CD4-positive, alpha-beta T cell treated with Interleukin-4 for 1 hour (primary cell): ENCODE data around the gene GRN.
A peak's percentile ranks its signal among the peaks of the same experiment; 100 is the strongest.

Source experiments
- DNase-seq, 2 donors: peaks; one replicate each; pipeline ENCODE4 v3.0.0-alpha.2; 2020 to 2022

GRN gene

GRCh38 chr17:44344939-44345453 is at the start of gene GRN:
Gene GRN, plus strand, starts transcription at chr17:44345302. Its CDS starts 3,863 bp downstream, at chr17:44349165.
- peak; percentile 89 to 90 for DNase-seq

- no peak for DNase-seq
These were observed 47.1 kb upstream of the GRN start for GRCh38 chr17:44297975-44298374.

GRCh38 chr17:44304651-44305050 is 40.5 kb upstream of the GRN start:
- DNase-seq: no peak

GRCh38 chr17:44307387-44308186 is 37.5 kb upstream of the GRN start:
- DNase-seq: no peak

GRCh38 chr17:44308320-44308818 is 36.7 kb upstream of the GRN start, which contains the start of gene RUNDC3A:
Gene RUNDC3A, plus strand, starts transcription at chr17:44308601. Its CDS starts 232 bp downstream, at chr17:44308833.
- DNase-seq: peak; percentile 86 to 89

- DNase-seq: no peak
These were observed 36.2 kb upstream of the GRN start for GRCh38 chr17:44308865-44309264.

DNA sequence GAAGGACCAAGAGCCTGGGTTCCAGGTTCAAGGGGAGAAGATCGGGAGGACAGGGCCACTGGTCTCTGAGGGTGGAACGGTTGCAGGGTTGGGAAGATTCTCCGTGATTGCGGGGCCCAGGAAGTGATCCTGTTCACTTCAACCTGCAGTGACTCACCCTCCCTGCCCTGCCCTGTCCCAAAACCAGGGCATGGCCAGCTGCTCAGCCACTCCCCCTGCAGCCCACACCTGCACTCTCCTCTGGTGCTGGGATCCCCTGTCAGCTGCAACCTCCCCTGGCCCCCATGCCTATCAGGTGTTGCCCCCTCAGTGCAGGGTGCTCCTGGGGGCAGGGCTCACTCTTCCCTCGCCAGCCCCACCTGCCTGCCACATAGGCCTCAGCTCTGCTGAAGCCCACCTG is 35.6 kb upstream of the GRN start:
- no peak for DNase-seq

GRCh38 chr17:44310188-44310587 is 34.9 kb upstream of the GRN start:
- DNase-seq: no peak

DNA sequence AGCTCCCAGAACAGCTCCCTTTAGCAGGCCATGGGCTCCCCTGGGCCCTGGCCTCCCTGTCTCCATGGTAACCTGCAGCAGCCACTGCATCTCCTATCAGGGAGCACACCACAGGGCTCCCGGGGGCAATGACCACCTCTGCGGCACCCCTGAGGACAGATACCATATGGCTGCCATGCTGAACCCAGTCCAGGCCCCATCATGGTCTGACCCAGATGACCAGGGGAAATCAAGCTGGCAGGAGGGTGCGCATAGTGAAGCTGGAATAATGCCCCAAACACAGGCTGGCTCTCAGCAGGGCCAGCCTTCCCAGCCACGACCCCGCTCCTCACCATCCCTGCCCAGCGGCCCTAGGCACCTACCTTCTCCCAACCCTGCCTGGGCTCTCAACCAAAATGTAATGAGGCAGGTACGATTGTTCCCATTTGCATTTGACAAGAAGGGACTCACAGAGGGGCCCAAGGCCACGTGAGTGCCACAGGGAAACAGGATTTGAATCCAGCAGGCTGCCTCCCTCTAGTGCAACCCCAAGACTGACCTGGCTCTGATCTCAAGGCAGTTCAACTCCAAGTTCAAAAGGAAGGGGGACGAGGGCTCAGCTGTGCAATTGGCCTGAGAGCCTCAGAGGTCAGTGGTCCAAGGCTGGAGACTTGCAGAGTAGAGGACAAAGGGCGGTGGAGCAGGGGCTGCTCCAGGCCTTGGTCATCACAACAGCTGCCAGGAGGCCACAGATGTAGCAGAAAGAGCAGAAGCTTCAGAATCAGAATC is 34.3 kb upstream of the GRN start:
- no peak for DNase-seq

DNA sequence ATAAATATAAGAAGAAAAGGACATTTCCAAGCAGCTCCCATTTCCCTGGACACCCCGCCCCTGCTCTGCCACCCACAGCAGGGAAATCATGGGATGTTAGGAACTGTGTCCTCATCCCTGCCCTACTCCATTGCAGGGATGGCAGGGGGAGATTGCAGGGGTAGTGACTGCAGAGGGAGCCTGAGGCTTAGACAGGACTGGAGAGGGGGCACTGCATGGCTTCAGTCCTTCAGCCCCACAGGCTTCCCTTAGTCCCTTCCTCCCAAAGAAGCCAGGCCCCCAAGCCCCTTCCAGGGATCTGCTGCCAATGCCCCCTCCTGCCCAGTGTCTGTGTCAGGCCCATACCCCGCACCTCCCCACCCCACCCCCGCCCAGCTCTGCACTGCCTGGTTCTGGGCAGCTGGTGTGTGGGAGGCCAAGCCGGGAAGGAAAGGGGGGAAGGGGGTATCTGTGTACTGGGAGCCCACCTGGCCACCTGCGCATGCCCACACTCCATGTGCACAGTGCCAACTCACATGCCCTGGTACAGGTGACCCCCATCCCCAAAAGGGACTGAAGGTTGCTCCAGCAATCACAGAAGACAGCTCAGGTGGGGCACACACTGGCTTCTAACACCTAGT is 33.4 kb upstream of the GRN start:
- no peak for DNase-seq

GRCh38 chr17:44312396-44313104 is 32.6 kb upstream of the GRN start:
- no peak for DNase-seq

DNA sequence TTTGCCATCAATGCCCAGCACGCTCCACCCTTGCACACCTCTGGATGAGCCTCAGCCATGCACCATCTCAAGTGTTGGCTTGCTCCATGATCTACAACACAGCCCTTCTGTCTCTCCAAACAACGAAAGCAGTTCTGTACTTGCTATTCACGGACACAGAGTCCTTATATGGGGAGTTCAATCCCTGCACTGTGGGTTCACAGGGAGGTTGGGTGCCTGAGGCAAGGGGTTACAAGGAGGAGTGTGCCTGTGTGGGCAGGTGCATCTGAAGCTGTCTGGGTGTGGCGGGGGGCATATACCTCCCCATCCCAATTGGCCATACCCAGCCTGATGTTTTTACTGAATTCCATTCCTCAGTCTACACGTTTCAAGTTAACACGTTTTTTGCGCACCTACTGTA is 31.1 kb upstream of the GRN start:
- no peak for DNase-seq

DNA sequence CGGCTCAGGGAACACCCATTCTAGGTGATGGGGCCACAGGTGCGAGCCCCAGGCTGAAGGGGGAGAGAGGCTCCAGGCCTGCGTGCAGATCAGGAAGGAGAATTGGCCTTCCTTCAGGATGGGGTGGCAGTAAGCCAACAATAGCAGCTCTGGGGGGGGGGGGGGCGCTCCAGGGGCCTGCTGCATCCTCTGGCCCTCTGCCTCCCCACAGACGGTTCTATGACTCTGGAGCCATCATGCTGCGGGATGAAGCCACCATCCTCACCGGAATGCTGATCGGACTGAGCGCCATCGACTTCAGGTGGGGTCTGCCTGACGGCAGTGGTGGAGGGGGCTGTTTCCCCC is 30.6 kb upstream of the GRN start:
- no peak for DNase-seq

GRCh38 chr17:44314869-44315661 is 30.0 kb upstream of the GRN start:
- DNase-seq: peak; percentile 23 to 31

- DNase-seq: no peak
These were observed 29.1 kb upstream of the GRN start for GRCh38 chr17:44315760-44316731.

DNA sequence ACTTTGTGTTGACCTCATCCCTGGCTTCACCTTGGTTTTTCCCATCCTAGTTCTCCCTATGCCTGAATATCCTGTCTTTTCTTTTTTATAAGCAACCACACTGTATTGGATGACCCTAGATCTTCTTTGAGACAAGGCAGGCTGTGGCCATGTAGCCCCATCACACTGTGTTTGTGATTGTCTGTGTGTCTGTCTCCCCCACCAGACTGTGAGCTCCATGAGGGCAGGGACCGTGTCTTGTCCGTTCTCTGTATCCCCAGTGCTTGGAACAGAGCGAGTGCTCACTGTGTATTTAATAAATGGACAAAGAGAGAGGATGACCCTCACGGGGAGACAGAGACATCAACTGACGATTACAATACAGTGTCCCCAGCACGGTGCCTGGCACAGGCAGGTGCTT is 27.6 kb upstream of the GRN start:
- DNase-seq: no peak

- no peak for DNase-seq
These were observed 26.8 kb upstream of the GRN start for GRCh38 chr17:44318077-44318892.

DNA sequence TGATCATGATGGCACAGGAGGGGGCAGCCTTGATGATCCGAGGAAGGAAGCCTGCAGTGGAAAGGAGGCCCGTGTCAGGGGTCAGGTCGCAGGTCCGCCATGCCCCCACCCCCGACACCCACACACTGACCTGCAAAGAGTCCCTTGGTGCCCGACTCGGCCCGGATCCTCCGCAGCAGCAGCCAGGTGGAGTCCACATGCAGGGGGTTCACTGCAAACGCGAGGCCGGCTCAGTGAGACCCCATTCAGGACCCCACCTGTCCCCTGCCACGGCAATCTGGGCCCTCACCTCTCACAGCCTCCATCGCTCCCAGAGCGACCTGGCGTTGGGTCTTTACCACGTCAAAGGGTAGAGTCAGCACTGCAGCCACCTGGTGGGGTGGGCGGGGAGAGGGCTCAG is 25.0 kb upstream of the GRN start:
- DNase-seq: no peak

DNA sequence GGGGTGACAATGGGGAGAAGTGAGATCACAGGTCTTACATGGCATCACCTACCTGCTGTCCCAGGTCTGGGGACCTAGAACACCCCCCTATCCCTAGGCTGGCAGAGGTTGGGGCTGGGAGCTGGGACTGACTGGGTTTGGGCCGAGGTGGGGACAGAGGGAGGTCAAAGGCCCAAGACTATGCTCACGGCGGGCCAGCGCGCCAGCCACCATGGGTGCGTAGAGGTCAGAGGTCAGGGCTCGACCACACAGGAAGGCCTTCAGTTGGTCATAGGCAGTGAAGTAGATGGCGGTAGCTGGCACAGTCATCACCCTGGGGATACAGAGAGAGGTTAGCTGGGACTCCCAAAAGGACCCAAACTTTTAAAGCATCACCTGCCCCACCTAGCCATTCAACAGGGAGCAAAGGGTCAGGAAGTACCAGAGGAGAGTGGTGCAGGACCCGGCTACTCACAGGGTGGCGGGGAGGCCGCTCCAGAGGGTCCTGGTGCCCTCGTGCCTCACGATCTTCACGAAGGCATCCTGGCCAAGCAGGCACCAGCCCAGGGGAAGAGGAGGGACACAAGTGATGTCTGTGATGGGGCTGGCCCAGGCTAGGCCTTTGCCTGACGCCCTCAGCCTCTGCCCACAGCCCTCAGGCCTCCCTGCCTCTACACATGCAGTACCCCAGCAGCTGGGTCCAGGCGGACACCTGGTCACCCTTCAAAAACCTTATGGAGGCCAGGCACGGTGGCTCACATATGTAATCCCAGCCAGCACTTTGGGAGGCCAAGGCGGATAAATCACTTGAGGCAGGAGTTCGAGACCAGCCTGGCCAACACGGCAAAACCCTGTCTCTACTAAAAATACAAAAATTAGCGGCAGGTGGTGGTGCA is 23.6 kb upstream of the GRN start:
- DNase-seq: no peak
